Measurements from ENCODE around the gene CALHM4.

GRCh38 chr6:116529466-116530290, 23.9 kb upstream of the CALHM4 start:
- TF ChIP-seq CTCF (IDR thresholded peaks at IDR 0.05) (no peak), POLR2A (IDR thresholded peaks at IDR 0.05) (no peak)
